HL-60 (cell line): ENCODE measurements around the gene BOLA3.

Experiments
- GABPA ChIP-seq: IDR thresholded peaks from 2 replicates; pipeline ENCODE4 v1.6.1; 2012; ENCODE audit warnings: low read depth
- POLR2AphosphoS5 ChIP-seq: IDR thresholded peaks from 2 replicates; pipeline ENCODE4 v1.6.1; 2012; ENCODE audit warnings: low read depth
- SPI1 ChIP-seq: IDR thresholded peaks from 2 replicates; pipeline ENCODE4 v1.6.1; 2012; ENCODE audit warnings: low read depth, mild to moderate bottlenecking, borderline replicate concordance
- TF ChIP-seq, protein P1 (sequence below): IDR thresholded peaks from one replicate; pipeline ENCODE4 v1.5.1; 2011; ENCODE audit warnings: low read length, control low read depth, inconsistent platforms; ENCODE audit not compliant: insufficient read depth
- TF ChIP-seq, protein P2 (sequence below): IDR thresholded peaks from 2 replicates; pipeline ENCODE4 v1.6.1; 2012; ENCODE audit warnings: low read depth; ENCODE audit not compliant: insufficient replicate concordance

DNA sequence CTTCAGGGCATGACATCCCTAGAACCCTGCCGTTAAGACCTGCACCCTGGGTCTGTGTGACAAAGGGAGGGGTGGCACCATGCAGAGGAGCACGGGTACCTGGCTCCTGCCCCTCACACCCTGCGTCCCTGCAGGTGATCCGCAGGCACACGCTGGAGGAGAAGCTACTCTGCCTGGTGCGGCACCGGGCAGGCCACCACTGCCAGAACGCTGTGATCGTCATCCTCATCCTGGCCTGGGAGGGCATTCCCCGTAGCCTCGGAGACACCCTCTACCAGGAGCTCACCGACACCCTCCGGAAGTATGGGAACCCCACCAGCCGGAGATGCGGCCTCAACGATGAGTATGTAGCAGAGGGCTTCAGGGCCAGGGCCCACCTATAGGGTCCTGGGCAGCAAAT lies 60.0 kb downstream of the BOLA3 start:
- TF ChIP-seq POLR2AphosphoS5, result no peak
- TF ChIP-seq, protein P1, sequence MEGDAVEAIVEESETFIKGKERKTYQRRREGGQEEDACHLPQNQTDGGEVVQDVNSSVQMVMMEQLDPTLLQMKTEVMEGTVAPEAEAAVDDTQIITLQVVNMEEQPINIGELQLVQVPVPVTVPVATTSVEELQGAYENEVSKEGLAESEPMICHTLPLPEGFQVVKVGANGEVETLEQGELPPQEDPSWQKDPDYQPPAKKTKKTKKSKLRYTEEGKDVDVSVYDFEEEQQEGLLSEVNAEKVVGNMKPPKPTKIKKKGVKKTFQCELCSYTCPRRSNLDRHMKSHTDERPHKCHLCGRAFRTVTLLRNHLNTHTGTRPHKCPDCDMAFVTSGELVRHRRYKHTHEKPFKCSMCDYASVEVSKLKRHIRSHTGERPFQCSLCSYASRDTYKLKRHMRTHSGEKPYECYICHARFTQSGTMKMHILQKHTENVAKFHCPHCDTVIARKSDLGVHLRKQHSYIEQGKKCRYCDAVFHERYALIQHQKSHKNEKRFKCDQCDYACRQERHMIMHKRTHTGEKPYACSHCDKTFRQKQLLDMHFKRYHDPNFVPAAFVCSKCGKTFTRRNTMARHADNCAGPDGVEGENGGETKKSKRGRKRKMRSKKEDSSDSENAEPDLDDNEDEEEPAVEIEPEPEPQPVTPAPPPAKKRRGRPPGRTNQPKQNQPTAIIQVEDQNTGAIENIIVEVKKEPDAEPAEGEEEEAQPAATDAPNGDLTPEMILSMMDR, result no peak
- TF ChIP-seq, protein P2, sequence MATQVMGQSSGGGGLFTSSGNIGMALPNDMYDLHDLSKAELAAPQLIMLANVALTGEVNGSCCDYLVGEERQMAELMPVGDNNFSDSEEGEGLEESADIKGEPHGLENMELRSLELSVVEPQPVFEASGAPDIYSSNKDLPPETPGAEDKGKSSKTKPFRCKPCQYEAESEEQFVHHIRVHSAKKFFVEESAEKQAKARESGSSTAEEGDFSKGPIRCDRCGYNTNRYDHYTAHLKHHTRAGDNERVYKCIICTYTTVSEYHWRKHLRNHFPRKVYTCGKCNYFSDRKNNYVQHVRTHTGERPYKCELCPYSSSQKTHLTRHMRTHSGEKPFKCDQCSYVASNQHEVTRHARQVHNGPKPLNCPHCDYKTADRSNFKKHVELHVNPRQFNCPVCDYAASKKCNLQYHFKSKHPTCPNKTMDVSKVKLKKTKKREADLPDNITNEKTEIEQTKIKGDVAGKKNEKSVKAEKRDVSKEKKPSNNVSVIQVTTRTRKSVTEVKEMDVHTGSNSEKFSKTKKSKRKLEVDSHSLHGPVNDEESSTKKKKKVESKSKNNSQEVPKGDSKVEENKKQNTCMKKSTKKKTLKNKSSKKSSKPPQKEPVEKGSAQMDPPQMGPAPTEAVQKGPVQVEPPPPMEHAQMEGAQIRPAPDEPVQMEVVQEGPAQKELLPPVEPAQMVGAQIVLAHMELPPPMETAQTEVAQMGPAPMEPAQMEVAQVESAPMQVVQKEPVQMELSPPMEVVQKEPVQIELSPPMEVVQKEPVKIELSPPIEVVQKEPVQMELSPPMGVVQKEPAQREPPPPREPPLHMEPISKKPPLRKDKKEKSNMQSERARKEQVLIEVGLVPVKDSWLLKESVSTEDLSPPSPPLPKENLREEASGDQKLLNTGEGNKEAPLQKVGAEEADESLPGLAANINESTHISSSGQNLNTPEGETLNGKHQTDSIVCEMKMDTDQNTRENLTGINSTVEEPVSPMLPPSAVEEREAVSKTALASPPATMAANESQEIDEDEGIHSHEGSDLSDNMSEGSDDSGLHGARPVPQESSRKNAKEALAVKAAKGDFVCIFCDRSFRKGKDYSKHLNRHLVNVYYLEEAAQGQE, result no peak
- TF ChIP-seq GABPA, result no peak
- TF ChIP-seq SPI1, result no peak
